Tongue (tissue), 2 donors: ENCODE measurements around the gene IQCK. TPM values are rescaled to one million over a fixed set of nuclear protein-coding genes. Genes with fewer than 3 reads are reported as not detected.
A peak's percentile ranks its signal among the peaks of the same experiment; 100 is the strongest.

Experiments used
- DNase-seq: peaks from one replicate; pipeline ENCODE4 v3.0.0-alpha.2; 2015
- total RNA-seq: library from RNA; depleted of rRNA; stranded (reverse); fragments of >200 nt; gene quantifications from one replicate; pipeline ENCODE4 v1.2.3, GENCODE V29; 2014

IQCK gene
- total RNA-seq, 1 donor from 2014 or later = 19.4 TPM

GRCh38 chr16:19718624-19718965, 524 bp downstream of the IQCK start:
- no peak for DNase-seq

- DNase-seq = no peak
These were observed 4.3 kb downstream of the IQCK start for GRCh38 chr16:19722269-19722952.

- no peak for DNase-seq
These were observed 4.9 kb downstream of the IQCK start for GRCh38 chr16:19722981-19723380.

- no peak for DNase-seq
These were observed 10.5 kb downstream of the IQCK start for GRCh38 chr16:19728636-19728965.

GRCh38 chr16:19733551-19733950, 15.5 kb downstream of the IQCK start:
- no peak for DNase-seq

GRCh38 chr16:19735074-19735867, 17.2 kb downstream of the IQCK start:
- DNase-seq = no peak

- DNase-seq = no peak
These were observed 19.4 kb downstream of the IQCK start for GRCh38 chr16:19737306-19738038.

GRCh38 chr16:19741354-19741753, 23.3 kb downstream of the IQCK start:
- no peak for DNase-seq

GRCh38 chr16:19743816-19744159, 25.7 kb downstream of the IQCK start:
- no peak for DNase-seq

- DNase-seq = no peak
These were observed 26.6 kb downstream of the IQCK start for GRCh38 chr16:19744670-19745069.

GRCh38 chr16:19745286-19746010, 27.4 kb downstream of the IQCK start:
- DNase-seq = no peak

GRCh38 chr16:19746561-19746960, 28.5 kb downstream of the IQCK start:
- DNase-seq = peak; percentile 9

GRCh38 chr16:19748389-19749168, 30.5 kb downstream of the IQCK start:
- DNase-seq = peak; percentile 47

GRCh38 chr16:19749571-19750080, 31.6 kb downstream of the IQCK start:
- DNase-seq = no peak

- peak; percentile 27 for DNase-seq
These were observed 33.7 kb downstream of the IQCK start for GRCh38 chr16:19751478-19752385.

GRCh38 chr16:19753815-19754643, 36.0 kb downstream of the IQCK start:
- DNase-seq = no peak

- DNase-seq = no peak
These were observed 36.6 kb downstream of the IQCK start for GRCh38 chr16:19754644-19755036.

GRCh38 chr16:19755268-19755667, 37.2 kb downstream of the IQCK start:
- no peak for DNase-seq

GRCh38 chr16:19757026-19757425, 39.0 kb downstream of the IQCK start:
- DNase-seq = no peak
